GM19395 (cell line): Measurements from ENCODE around the gene SETD5.

ENCODE experiments used
- ATAC-seq: cut with Tn5 transposase; IDR thresholded peaks from one replicate; pipeline ENCODE4 v1.9.1; 2021; ENCODE audit warnings: mild to moderate bottlenecking, moderate library complexity; ENCODE audit not compliant: unreplicated experiment

SETD5 gene, protein sequence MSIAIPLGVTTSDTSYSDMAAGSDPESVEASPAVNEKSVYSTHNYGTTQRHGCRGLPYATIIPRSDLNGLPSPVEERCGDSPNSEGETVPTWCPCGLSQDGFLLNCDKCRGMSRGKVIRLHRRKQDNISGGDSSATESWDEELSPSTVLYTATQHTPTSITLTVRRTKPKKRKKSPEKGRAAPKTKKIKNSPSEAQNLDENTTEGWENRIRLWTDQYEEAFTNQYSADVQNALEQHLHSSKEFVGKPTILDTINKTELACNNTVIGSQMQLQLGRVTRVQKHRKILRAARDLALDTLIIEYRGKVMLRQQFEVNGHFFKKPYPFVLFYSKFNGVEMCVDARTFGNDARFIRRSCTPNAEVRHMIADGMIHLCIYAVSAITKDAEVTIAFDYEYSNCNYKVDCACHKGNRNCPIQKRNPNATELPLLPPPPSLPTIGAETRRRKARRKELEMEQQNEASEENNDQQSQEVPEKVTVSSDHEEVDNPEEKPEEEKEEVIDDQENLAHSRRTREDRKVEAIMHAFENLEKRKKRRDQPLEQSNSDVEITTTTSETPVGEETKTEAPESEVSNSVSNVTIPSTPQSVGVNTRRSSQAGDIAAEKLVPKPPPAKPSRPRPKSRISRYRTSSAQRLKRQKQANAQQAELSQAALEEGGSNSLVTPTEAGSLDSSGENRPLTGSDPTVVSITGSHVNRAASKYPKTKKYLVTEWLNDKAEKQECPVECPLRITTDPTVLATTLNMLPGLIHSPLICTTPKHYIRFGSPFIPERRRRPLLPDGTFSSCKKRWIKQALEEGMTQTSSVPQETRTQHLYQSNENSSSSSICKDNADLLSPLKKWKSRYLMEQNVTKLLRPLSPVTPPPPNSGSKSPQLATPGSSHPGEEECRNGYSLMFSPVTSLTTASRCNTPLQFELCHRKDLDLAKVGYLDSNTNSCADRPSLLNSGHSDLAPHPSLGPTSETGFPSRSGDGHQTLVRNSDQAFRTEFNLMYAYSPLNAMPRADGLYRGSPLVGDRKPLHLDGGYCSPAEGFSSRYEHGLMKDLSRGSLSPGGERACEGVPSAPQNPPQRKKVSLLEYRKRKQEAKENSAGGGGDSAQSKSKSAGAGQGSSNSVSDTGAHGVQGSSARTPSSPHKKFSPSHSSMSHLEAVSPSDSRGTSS (N-terminal part only)

DNA sequence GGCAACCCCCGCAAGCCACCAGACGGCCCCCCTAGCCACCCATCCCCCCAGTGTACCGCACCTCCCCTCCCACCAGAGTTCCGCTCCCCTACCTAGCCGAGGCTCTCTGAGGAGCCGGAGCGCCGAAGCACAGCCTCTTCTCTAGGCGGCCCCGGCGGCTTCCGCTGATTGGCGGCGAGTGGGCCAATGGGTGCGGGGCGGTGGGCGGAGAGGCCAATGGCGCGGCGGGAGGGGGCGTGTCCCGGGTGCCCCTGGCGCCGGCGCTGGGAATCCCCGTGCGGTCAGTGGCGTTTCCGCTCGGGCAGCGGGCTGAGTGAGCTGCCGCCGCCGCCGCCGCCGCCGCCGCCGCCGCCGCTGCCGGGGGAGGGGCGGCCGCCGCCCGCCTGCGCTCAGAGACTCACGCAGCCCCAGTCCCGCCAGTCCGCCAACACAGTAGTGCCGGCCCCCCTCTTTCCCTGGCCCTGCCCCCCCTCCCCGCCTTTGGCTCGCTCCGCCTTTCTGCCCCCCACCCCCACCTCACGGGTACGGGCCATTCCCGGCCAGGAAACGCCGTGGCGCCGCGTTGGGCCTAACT is at the start of gene SETD5:
TSS of gene SETD5 (plus strand) at position 284 of the 574 bp plus-strand sequence. CDS start 31,324 bp downstream, outside the sequence.
- ATAC-seq = peak; percentile 50

DNA sequence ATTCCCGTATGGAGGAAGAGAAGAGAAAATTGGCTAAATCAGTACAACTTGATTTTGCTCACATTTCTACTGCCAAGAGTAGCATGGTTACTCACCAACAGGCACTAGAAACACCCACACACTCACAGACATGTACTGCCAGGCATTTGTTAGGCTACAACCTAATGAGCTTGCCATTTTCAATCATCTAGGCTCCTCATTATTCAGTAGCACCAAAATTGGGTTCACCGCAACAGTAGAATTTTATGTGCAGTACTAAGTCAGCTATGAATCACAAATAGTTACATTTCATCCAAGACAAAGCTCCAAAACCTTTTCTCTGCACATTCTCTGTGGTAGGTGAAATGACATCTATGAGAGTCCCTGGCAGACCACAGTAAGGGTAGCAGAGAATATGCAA is 49.5 kb upstream of the SETD5 start:
- ATAC-seq = no peak

DNA sequence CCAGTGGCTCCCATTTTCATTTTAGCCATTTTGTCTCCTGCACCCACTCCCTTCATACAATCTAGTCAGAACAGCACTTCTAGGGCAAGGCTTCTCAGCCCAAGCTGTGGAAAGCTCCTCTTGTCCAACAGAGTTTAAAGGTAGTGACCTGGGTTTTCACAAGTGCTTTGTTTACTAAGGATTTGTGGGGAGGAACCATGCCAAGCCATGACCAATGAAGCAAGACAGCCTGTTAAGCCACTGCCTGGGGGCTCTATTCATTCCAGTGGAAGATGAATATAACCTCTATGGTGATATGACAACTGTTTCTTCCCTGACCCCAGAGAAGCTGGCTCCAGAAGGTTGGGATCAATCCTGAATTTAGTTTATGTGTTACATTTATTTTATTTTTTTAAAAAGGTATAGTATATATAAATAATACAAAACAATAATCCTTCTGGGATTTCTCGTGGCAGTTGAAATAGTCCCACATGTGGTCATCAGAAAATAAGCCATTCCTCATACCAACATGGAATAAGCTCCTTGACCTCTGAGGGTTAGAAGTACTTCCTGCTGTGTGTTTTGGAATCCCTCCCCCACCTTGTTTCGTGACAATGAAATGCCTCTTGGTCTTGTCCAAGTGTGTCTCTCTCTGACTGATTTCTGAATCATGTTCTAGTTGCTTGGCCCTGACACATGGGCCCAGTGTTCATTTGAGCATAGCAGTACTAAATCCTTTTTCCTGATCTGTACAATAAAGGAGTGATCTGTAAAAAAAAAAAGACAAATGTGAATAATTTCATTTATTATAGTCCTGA is 47.9 kb upstream of the SETD5 start:
- ATAC-seq = no peak

DNA sequence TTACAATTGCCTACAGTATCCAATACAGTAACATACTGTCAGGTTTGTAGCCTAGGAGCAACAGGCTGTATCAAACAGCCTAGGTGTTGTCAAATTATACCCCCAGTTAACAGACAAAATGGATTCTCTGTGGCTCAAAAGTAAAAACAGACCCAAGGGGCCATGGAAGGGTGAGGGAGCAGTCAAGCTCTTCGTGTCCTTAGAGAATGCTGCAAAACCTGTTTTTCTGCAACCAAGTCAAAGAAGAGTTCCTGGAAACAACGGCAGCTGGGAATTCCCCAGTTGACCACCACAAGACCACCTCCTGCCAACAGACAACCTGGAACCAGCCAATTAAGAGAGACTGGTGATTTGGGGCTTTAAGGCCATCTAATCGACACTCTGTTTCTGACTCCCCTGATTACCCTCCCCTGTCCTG is 45.7 kb upstream of the SETD5 start:
- ATAC-seq = no peak

DNA sequence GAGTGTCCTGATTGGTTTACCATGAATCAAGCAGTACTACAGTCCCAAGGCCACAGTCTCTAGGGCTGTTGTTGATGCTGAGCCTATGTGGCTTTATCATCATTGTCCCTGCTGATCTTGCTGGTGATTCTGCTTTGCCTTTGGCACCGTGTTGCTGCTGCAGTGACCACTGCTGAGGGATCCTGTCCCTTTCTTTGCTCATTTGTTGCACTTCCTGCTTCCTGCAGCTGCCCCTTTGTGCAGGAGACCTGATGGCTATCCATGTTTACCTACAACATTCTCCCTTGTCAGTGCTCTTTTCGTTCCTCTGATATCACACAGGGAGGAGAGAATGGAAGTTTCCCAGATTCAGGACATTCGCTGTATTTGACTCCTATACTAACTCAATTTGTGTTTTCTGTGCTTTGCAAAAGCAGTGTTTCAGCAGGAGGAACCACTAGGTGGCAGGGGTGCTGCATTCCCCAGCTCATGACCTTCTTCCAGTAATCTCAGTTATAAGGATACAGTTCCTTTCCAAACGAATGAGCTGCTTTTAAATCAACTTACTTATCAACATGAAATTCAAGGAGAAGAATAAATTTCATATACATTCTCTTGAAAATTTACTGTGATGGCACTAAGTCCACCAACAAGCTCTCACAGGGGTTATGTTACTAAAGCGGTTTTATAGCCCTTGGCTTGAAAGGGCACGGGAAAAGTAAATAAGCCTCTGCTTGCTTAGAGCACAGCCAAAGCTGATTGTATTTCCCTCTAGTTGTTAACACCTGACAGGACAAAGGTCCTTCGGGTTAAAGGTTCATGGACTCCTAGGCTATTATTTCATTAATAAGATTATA is 44.3 kb upstream of the SETD5 start:
- peak; percentile 57 for ATAC-seq

DNA sequence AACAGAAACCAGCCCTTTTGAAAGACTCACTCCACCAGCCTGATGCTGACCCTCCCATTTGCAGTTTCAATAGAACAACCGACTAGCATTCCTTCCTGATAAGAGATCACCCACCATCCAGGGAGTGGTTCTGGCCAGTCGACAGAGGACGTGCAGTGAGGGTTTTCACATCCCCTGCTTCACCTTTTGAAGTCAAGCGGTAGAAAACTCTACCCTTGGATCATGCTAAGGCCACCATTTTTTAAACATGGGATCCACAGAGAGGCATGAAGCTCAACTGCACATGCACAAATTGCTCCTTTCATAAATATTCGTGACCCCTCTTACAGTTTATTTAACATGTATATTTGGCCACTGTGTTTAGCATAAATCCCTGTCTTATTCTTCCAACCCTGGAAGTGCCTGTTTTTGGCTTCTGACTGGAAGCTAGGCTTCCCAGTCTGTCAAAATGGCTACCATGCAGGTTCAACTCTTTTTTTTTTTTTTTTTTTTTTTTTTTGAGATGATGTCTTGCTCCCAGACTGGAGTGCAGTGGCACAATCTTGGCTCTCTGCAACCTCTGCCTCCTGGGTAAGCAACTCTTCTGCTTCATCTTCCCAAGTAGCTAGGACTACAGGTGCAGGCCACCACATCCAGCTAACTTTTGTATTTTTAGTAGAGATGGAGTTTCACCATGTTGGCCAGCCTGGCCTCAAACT is 35.6 kb upstream of the SETD5 start:
- no peak for ATAC-seq

DNA sequence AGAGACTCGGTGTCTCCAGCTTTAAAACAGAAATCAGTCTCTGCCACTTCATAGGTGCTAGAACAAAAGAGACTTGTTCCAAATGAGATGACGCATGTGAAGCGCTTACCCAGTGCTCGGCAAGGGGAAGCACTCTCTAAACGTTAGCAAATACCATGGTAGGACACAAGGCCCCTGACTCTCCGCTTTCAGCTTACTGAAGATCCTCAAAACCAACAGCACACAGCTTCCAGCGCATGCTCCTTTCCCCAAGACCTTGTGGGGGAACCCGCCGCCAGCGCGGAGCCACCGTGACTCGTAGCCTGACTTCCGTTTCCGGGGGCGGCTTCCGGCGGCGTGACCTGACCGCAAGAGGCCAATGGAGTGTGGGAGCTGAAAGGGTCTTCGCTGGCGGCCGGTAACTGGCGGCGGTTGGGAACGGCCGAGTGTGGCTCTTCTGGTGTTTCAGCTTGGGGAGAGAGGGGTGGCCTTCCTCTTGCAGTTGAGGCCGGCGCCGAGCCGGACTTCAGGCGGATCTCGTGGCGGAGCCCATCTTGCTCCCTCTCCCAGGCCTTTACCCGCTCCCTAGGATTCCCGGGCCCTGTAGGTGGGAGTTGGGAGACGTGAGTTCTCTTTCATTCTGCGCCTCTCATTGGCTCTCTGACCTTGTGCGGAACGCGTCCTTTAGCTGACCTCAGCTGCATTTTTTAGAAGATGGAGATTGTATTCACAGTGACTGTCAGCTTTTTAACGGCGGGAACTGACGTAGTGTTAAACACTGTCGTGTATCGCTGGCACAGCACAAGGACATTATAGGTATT is 34.5 kb upstream of the SETD5 start, which contains the start of gene THUMPD3:
TSS of gene THUMPD3 (plus strand) at position 324 of the 800 bp plus-strand sequence. CDS start 2,015 bp downstream, outside the sequence.
- ATAC-seq = peak; percentile 96

DNA sequence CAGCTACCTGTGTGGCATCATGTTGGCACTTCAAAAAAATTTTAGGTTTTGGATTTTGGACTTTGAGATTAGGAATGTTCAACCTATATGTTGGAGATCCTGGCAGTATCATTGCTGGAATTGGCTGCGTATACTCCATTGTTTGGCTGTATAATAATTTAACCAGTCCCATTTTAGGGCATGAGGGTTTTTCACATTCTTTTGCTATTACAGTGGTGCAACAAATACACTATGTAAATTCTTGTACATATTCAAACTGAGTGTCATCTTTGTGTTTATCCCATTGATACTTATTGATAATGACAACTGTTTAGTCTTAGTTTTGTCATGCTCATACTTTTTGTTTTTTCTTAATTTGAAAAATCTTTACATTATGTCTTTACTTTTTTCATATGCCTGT is 27.9 kb upstream of the SETD5 start:
- ATAC-seq = no peak

DNA sequence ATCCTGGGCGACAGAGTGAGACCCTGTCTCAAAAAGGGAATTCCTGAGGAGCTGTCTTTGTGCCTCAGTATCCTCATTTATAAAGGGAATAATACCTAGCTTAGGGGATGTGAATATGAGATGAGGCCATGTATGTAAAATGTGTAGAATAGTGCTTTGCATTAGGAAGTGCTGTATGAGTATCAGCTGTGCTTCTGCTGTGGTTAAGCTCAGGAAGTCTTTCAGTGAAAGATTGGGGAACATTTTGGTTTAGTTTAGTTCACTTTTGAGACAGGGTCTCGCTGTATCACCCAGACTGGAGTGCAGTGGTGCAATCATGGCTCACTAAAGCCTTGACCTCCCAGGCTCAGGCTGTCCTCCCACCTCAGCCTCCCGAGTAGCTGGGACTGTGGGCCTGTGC is 23.9 kb upstream of the SETD5 start:
- no peak for ATAC-seq

DNA sequence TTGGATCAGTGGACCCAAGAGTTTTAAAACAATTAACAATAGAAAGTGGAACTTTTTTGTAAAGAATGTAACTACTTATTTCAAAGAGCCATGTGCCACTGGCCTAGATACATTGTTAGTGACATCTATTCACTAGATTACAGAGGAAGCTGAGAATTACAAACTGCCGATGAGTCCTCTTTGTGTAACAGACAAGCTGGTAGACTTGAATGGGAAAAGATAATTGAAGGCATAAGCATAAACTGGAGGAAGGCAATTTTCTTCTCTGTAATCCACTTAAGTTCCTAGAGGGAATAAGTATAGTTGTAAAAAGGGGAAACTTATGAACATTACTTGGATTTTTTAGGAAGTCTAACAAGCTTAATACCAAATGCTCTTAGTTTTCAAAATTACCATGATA is 19.4 kb upstream of the SETD5 start:
- ATAC-seq = no peak

DNA sequence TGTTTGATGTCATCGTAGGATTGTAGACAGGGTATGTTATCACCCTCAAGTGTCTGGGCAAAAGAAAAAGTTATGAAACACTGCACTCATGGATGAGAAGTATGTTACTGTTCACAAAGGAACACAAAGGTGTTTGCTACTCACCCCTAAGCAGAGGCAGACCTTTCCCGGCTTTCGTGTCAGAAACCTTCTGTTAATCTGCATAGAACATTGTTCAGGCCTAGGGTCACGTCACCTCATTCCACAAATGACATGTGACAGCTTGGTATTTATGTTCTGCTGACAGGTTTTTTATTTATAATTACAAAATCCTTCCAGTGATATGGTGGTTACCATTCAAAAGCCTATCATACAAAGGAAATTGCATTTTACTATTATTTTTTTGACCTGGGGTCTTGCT is 18.1 kb upstream of the SETD5 start:
- no peak for ATAC-seq

DNA sequence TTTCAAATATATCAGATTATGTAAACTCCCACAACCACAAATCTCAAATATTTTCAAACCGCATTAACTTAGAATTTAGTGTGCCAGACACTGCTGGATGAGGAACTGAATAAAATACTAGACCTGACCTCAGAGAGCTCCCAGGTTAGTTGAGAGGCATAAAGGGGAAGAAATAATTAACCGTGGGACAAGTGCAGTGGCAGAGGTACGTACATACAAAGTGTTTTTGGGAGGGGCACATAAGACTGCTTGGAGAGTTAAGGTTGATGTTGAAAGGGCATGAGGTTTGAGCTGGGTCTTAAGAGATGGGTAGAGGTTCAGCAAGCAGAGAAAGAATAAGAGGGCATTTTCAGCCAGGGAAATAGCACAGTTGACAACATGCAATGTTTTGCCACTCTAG is 17.4 kb upstream of the SETD5 start:
- ATAC-seq = no peak

DNA sequence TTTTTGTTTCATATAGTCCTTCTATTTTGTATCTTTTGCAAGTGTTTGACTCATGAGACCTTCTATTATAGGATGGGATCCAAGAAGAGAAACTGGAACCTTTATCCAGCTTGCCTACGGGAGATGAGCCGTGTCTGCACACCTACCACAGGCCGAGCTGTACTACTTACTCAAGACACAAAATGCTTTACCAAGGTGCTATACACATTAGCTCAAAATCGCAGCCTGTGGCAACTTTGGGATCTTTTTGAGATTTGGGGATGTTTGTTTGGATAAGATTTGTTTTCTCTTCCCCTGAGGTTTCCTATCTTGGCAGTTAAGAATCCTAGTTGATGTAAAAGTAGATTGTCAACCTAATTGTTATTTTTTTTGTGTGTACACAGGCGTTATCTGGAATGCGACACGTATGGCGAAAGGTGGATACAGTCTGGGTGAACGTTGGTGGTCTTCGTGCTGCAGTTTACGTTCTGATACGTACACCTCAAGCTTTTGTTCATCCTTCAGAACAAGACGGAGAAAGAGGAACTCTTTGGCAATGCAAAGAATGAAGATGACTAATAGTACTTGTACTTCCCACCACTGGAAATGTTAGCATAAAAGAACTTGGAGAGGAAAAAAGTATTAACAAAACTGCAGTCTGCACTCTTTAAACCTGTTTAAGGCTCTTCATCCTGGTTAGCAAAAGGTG is 13.1 kb upstream of the SETD5 start:
- no peak for ATAC-seq

DNA sequence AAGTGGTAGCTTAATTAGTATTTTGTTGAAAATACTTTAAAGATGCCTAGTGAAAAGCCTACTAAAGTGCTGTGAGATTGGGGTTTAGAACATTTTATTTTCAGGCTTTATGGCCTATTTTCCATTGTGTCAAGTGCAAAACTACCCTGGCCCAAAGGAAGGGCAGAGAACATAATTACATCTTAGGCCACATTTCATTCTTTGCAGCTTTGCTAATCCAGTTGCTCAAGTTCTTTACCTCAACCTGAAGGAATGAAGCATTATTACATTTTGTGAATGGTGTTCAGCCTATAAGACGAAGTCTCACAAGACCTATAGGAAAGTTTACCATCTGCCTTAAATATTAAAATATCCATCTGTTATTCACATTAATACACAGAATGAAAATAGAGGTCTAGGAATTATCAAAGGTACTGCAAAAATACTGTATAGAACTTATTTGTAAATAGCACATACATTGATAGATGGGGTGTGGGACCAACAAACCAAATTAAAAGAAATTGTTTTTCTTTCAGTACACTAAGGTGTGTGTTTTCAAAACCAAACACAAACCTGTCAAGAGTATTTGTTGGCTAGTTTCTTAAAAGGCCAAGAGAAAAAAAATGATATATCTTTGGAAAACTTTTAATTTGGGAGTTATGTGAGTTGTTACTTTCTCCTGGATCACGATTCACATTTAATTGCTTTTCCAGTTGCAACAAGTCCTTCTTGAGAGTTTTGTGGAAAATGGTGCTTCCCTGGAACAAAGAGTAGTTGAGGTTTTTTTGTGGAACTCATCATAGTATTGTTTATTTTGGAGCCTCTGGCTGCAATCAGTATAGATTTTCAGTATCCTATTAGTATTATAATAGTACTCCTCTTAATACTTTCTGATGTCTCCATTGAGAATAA is 12.0 kb upstream of the SETD5 start:
- ATAC-seq = no peak

DNA sequence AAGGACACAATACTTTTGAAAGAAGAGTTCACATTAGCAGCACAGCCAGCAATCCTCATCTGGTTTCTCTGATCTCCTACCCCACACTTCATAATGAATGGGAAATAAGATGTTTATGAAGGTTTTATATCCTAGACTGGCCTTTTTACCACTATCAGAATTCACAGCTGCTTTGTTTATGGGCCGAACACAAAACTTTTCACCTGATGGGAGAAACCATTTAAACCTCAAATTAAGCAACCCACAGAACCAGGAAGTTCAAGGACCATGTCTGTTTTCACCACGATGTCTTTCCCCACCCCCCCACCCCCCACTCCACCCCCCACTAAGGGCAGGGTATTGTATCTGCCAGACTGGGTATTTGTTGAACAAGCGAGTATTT is 11.3 kb upstream of the SETD5 start:
- no peak for ATAC-seq
